Measurements from ENCODE around the gene GOLGA6L2. TPM values are rescaled to one million over a fixed set of nuclear protein-coding genes. Genes with fewer than 3 reads are reported as not detected.
"Not testable (repeated sequence)": the region's sequence is repeated elsewhere in the genome, so short reads cannot be mapped to it uniquely, and the experiment has no call there.

The GOLGA6L2 gene
- total RNA-seq, 1 donor = not detected

DNA sequence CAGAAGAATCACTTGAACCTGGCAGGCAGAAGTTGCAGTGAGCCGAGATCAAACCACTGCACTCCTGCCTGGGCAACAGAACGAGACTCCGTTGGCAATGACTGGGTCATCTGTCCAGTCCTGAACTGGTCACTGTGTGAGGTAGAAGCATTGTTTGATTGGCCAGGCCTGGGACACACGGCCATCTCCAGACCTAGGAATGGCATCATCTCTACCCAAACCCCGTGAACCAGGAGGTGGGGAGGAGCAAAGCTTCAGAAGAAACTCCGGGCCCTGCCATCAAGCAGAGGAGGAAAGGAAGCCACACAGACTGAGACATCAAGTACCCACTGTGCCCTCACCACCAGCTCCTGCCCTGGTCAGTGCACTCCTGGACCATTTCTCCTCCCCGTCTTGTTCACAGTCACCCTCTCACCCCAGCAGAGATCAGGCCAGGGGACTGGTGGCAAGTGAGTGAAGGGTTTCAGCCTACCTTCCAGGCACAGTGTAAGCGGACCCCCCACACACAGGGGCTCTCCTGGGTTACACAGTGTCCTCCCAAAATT is 31.6 kb downstream of the GOLGA6L2 start:
- no peak for DNase-seq (ENCODE audit: low read depth)
- H3K4me3 ChIP-seq (ENCODE audit: low read depth, low read length) = no peak overlapping the region
- no peak for TF ChIP-seq CTCF (IDR thresholded peaks at IDR 0.05; ENCODE audit: insufficient read depth, low read depth, low read length)

GRCh38 chr15:23412881-23413600 is 34.0 kb downstream of the GOLGA6L2 start:
- H3K4me3 ChIP-seq (ENCODE audit: low read depth, low read length); DNase-seq (ENCODE audit: low read depth): not testable (repeated sequence)

- no peak overlapping the region for H3K4me3 ChIP-seq (ENCODE audit: low read depth, low read length)
Observed at GRCh38 chr15:23411841-23412240, 35.2 kb downstream of the GOLGA6L2 start.

GRCh38 chr15:23403550-23403949 is 43.5 kb downstream of the GOLGA6L2 start:
- no peak for DNase-seq (ENCODE audit: low read depth)
- no peak overlapping the region for H3K4me3 ChIP-seq (ENCODE audit: low read depth, low read length)
- TF ChIP-seq CTCF (IDR thresholded peaks at IDR 0.05; ENCODE audit: insufficient read depth, low read depth, low read length) = no peak

More at GRCh38 chr15:23411841-23412240, 35.2 kb downstream of the GOLGA6L2 start:
- TF ChIP-seq CTCF (IDR thresholded peaks at IDR 0.05; ENCODE audit: insufficient read depth, low read depth, low read length) = no peak
- no peak for DNase-seq (ENCODE audit: low read depth)

DNA sequence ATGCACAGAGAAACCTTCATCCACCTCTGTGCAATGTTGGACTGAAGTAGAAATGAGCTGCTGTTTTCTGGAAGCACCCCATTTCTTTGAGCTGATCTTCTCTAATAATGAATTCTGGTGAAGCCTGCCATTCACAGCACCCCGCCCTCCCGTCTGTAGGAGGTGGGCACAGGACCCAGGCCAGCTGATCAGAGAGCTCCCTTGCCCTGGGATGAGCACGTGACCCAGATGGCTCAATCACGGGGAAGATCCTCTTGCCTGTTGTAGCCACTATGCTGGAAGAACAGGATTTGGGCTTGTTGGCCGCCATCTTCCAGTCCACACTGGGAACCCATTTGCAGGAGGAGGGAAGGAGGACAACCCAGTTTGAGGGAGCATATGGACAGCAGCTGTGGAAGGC is 44.5 kb downstream of the GOLGA6L2 start:
- DNase-seq (ENCODE audit: low read depth) = no peak
- TF ChIP-seq CTCF (IDR thresholded peaks at IDR 0.05; ENCODE audit: insufficient read depth, low read depth, low read length) = no peak
- H3K4me3 ChIP-seq (ENCODE audit: low read depth, low read length) = no peak overlapping the region

- no peak for DNase-seq (ENCODE audit: low read depth)
- no peak for TF ChIP-seq CTCF (IDR thresholded peaks at IDR 0.05; ENCODE audit: insufficient read depth, low read depth, low read length)
- no peak overlapping the region for H3K4me3 ChIP-seq (ENCODE audit: low read depth, low read length)
Observed at GRCh38 chr15:23402140-23402539, 44.9 kb downstream of the GOLGA6L2 start.

DNA sequence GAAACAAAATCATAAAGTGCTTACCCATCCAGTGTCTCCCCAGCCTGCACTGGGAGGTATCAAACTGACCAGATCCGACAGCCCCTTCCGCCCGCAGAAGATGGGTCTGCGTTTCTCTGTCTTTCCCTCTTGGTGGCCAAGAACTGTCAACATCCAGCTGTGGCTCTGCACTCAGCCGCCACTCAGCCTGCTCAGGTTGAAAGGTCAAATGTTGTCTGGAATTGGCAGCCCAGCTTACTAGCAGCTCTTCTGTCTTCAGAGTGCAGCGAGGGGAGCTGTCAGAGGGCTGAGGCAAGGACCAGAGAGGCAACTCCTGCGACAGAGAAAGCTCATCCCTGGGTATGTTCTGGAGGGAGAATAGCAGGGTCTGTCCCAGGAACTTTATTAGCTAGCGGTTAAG is 45.4 kb downstream of the GOLGA6L2 start:
- no peak overlapping the region for H3K4me3 ChIP-seq (ENCODE audit: low read depth, low read length)
- TF ChIP-seq CTCF (IDR thresholded peaks at IDR 0.05; ENCODE audit: insufficient read depth, low read depth, low read length) = no peak
- DNase-seq (ENCODE audit: low read depth) = no peak

DNA sequence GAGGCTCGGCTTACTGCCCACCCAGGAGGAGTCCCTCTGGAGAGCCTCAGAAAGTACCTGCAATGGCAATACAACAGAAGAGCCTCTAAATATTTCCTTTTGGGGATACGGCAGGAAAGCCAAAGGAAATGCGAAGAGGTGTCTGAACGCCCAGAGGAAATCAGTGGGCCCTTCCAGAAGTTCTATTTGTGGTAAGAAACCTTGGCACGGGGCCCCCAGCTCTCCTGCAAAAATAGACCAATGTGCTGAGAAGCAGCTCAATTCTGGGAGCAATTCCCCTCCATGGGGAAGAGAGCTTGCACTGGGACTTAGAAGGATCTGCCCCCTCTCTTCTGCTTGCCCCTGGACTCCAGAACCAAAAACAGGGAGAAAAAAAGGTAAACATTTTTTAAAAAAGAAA is 47.8 kb downstream of the GOLGA6L2 start:
- not testable (repeated sequence) for H3K4me3 ChIP-seq (ENCODE audit: low read depth, low read length); DNase-seq (ENCODE audit: low read depth)

- not testable (repeated sequence) for H3K4me3 ChIP-seq (ENCODE audit: low read depth, low read length); DNase-seq (ENCODE audit: low read depth)
Observed at GRCh38 chr15:23398357-23398756, 48.7 kb downstream of the GOLGA6L2 start.

All from fibroblast of villous mesenchyme (primary cell).